ENCODE data around the gene SURF1.
"Not testable (repeated sequence)": the region's sequence is repeated elsewhere in the genome, so short reads cannot be mapped to it uniquely, and the experiment has no call there.

Gene SURF1

DNA sequence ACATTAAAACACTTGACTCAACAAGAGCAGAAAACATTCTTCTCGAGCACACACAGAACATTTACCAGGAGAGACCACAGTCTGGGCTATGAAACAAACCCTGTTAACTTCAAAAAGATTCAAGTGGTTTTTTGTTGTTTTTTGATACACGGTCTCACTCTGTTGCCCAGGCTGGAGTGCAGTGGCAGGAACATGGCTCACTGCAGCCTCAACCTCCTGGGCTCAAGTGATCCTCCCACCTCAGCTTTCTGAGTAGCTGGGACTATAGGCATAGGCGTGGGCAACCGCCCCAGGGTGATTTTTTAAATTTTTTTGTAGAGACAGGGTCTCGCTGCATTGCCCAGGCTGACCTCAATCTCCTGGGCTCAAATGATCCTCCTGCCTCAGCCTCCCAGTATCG is 29.3 kb downstream of the SURF1 start:
- in situ Hi-C loops (cut with HindIII; ENCODE audit: low sequenced_read_pairs): not testable (repeated sequence)

DNA sequence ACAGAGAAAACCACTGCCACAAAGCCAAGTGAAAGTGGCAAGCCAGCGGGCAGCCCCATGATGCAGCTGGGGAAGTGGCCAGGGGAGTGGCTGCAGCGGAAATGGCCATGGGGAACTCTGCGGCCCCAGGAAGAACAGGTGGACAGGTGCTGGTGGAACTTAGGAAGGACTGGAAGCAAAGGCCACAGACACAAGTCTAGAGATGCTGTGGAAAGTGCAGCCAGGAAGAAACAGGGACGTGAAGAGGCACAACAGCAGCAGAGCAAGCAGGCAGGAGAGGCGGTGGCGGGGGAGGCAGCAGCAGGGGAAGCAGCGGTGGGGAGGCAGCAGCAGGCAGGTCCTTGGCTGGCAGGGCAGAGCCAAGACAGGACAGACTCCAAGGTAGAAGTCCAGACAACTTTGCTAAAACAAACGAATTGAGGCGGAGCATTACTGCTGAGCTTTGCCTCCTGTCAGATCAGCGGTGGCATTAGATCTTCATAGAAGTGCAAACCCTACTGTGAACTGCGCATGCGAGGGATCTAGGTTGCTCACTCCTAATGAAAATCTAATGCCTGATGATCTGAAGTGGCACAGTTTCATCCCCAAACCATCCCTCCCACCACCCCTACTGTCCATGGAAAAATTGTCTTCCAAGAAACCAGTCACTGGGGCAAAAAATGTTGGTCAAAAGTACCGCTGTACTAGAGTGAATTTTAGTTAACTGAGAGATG is 32.1 kb downstream of the SURF1 start:
- in situ Hi-C loops (cut with HindIII; ENCODE audit: low sequenced_read_pairs): no loop called here

- in situ Hi-C loops (cut with HindIII; ENCODE audit: low sequenced_read_pairs): no loop called here
Measured at GRCh38 chr9:133323211-133323610, 33.1 kb downstream of the SURF1 start.

GRCh38 chr9:133322701-133323100 is 33.6 kb downstream of the SURF1 start:
- in situ Hi-C loops (cut with HindIII; ENCODE audit: low sequenced_read_pairs): no loop called here

GRCh38 chr9:133321411-133321935 is 34.8 kb downstream of the SURF1 start:
- in situ Hi-C loops (cut with HindIII; ENCODE audit: low sequenced_read_pairs): no loop called here

DNA sequence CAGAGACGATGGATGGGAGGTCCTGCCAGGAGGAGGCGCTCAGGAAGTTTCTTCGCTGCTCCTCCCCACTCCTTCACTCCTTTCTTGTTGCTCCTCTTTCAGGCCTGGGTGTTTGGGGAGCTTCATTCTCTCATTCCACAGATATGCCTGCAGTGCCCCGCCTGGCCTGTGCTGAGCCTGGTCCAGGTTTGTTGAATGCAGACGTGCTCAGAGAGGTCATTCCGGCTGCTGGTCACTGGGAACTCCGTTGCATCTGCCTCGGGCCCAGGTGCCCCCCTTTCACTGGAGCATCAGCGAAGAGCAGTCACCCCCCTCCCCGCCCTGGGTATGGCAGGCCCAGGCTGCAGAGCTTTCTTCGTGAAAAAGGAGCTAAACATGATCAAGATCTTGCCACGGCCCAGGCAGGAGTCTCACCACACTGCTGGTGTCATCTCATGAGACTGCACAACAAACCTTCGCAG is 35.8 kb downstream of the SURF1 start:
- in situ Hi-C loops (cut with HindIII; ENCODE audit: low sequenced_read_pairs): no loop called here

DNA sequence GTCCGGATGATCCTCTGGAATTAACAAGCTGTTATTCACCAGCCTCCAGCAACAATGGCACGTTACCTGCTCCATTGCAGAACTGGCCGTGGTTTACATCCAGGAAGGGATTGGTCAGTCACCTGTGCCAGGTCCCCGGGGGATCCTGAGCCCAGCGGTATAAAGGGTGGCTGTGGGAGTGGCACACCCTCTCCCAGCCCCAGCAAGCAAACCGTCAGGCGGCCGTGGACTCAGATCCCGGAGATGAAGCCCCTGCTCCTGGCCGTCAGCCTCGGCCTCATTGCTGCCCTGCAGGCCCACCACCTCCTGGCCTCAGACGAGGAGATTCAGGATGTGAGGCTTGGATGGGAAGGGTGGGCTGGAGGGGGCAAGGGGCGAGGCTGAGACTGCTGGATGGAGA is 38.7 kb downstream of the SURF1 start:
- in situ Hi-C loops (cut with HindIII; ENCODE audit: low sequenced_read_pairs): not testable (repeated sequence)

DNA sequence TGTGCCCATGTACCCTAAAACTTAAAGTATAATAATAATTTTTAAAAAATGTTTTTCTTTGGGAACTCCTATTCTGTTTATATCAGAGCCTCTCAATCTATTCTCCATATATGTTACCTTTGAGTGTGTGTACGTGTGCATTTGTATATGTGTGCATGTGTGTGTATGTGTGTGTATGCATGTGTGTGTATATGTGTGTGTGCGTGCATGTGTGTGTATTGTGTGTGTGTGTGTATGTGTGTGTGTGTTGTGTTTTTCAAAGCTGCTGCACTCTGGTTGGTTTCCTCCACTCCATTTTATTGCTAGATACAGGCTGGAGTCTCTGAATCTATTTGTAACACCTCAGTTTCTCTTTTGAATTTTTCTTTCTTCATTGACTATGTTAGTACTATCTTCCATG is 40.3 kb downstream of the SURF1 start:
- in situ Hi-C loops (cut with HindIII; ENCODE audit: low sequenced_read_pairs): no loop called here

DNA sequence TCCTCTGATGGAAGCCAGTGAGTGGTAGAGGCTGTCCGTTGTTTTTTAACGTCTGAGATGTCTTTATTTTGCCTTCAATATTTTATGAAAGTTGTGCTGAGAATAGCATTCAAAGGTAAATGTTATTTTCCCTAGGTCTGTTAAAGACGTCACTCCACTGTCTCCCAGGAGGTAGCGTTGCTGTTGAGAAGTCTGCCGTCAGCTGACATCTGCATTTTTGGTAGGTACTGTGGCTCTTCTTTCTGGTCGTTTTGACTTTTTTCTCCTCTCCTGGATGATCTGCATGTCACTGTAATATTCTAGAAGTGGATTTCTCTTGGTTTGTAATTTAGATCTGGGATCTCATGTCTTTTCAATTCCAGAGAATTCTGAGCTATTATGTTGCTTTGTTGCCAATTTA is 46.7 kb downstream of the SURF1 start:
- in situ Hi-C loops (cut with HindIII; ENCODE audit: low sequenced_read_pairs): no loop called here

- in situ Hi-C loops (cut with HindIII; ENCODE audit: low sequenced_read_pairs): no loop called here
Measured at GRCh38 chr9:133307301-133307700, 49.0 kb downstream of the SURF1 start.

DNA sequence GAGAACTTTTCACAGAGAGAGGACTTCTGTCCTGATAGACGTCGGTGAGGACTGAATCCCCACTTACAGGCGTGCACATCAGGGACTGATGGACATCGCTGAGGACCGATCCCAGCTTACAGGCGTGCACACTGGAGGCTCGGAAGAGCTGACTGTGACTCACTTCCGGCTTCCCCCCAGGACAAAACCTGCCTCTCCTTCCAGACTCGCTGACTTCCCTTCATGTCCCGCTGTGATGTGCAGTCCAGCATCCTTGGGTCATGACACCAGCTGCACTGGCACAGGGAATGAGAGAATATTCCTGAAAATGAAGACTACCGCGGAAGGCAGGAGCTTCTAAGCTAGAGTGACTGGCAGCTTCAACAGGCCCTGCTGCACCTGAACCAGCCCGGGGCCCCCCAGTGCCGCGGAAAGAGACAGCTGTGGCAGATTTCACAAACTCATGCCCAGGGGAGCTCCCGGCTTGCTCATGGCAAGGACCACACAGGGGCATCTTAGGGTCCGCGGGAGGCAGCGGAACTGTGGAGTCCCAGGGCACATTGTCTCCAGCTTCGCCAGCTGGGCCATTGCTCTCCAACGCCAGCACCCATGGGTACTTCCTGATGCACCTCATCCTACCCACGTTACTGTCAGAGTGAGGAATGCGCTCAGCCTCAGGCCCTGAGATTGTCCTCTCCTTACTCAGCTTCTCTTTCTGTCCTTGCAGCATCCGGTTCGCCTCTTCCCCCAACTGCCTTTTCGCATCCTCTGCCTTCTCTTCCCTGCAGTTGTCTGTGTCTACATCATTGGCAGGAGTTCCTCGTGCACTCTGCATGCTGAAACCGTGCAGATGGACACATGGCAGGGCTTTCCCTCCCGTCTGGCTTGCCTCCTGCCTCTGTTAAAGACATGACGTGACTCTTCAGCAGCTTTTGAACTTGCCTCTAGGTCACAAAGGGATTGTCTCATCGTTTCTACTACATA is 49.8 kb downstream of the SURF1 start:
- in situ Hi-C loops (cut with HindIII; ENCODE audit: low sequenced_read_pairs): no loop called here

DNA sequence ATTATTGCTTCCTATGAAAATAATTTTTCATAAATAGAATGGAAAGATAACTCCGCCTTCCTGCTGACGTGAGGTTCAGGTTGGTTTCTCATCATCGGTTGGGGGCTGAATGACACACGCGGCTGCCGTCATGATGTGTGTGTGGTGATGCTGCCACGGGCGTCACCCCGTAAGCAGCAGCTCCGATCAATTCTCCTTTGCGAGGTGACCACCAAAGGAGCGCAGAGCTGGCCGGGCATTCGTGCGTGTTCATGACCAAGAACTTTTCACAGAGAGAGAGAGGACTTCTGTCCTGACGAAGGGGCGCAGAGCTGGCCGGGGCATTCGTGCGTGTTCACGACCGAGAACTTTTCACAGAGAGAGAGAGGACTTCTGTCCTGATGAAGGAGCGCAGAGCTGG is 50.6 kb downstream of the SURF1 start:
- in situ Hi-C loops (cut with HindIII; ENCODE audit: low sequenced_read_pairs): no loop called here

DNA sequence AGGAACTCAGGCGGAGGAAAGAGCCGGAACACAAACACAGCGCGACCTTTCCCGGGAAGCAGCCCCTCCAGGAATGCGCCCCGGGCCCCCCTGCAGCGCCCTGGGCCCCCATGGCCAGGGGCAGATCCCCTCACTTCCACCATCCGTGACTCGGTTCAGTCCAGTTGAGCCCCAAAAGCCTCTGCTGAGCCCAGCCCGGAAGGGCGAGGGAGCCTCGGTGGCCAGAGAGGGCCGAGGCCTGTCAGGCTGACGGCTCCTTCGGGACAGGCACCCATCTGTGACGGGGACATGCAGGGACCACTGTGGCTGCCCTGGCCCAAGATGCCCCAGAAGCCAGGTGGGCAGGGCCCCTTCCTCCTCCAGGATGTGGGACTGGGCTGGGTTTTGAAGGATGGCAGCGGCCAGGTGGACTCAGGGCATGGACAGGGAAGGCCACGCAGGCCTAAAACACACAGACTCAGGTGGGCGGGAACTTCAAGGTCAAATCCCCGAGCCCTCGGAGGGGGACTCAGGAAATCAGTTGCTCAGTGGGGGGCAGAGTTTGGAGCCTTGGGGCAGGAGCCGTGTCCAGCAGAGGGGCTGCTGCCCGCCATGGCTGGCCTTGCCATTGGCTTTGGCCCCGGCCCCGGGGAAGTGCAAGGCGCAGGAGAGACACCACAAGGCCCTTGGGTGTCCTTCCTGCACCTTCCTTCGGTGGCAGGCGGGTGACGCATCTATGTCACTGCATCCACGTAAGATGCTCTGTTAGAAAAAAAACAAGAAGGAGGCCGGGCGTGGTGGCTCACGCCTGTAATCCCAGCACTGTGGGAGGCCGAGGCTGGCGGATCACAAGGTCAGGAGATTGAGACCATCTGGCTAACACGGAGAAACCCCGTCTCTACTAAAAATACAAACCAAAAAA is 51.6 kb downstream of the SURF1 start:
- in situ Hi-C loops (cut with HindIII; ENCODE audit: low sequenced_read_pairs): no loop called here

DNA sequence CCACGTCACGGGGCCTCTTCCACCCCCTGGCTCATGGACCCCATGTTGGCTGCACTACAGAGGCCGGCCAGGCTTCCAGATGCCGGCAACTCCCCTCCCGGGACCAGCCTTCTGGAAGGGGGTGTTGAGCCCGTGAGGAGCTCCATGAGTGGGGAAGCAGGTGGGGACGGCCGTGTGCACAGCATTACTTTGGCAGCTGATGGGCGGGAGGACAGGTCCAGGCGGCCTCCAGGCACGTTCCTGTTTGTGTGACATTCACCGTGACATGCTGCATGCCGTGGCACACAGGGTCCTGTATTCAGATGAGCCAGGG is 52.2 kb downstream of the SURF1 start:
- in situ Hi-C loops (cut with HindIII; ENCODE audit: low sequenced_read_pairs): no loop called here

DNA sequence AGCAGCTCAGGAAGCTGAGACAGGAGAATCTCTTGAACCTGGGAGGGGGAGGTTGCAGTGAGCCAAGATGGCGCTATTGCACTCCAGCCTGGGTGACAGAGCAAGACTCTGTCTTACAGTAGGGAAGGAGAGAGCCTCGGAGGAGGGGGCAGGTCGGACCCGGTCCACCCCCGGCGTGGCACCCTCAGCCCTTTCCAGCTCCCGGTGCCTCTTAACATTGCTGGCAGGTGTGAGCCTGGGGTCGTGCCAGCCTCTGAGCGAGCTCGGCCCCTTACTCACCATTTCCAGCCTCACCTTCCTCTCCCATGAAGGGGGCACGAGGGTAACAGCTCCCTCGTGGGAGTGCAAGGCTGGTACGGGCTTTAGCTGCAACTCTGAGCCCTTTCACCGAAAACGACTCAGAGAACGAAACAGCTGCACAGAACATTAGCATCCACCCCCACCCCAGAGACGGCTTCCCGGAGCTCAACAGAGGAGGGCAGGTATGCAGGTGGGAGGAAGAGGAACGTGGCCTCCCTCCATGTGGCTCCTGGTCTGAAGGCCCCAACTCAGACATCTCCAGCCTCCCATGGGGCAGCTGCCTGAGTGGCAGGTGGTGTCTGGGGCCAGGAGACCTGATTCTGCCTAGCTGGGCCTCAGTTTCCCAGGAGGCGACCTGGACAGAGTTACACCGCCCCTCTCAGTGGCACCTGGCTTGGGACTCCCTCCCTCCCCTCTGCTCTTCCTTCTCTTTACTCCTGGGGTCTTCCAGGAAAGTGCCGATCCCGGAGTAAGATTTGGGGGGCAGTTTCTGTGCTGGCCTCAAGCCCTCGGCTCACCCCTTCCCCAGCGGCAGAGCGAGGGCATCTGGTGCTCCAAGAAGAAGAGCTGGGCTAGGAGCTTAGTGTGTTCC is 52.8 kb downstream of the SURF1 start:
- in situ Hi-C loops (cut with HindIII; ENCODE audit: low sequenced_read_pairs): no loop called here
